Esophagus muscularis mucosa (tissue), 2 donors: ENCODE measurements around the gene ZIK1.

Source experiments
- EP300 ChIP-seq: sonication (generic); formaldehyde crosslinking; IDR thresholded peaks from one replicate; pipeline ENCODE4 v1.6.1; 2017; ENCODE audit warnings: antibody characterized with exemption
- POLR2A ChIP-seq: fragments of 450-650 bp; IDR thresholded peaks from one replicate; pipeline ENCODE4 v1.6.1; 2017; ENCODE audit warnings: antibody characterized with exemption, moderate library complexity, mild to moderate bottlenecking, low read depth

GRCh38 chr19:57599761-57600383, 15.9 kb downstream of the ZIK1 start, which contains the start of gene ZNF530:
- TF ChIP-seq EP300 (no peak), POLR2A (no peak)
